ENCODE measurements around the gene VPS35L.
"Not testable (repeated sequence)": the region's sequence is repeated elsewhere in the genome, so short reads cannot be mapped to it uniquely, and the experiment has no call there.

VPS35L gene

GRCh38 chr16:19659554-19659953, 104.1 kb downstream of the VPS35L start:
- no peak for DNase-seq

GRCh38 chr16:19660432-19660831, 104.9 kb downstream of the VPS35L start:
- no peak for DNase-seq

DNA sequence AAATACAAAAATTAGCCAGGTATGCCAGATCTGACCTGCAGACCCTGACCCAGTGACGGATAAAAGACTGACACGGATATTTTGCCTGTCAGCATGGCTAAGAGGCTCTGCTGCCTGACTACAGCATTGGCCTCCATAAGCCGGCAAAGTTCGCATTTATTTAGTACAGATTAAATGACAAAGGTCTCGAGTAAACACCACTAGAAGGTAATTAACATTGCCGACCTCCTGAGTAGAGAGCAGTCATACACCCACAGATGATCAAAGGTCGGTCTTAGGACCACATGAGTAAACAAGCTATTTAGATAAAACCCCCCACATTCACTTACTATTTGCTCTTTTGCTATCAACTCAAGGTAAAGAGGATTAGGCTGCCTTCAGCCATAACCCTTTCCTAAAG, 106.8 kb downstream of the VPS35L start:
- no peak for DNase-seq

DNA sequence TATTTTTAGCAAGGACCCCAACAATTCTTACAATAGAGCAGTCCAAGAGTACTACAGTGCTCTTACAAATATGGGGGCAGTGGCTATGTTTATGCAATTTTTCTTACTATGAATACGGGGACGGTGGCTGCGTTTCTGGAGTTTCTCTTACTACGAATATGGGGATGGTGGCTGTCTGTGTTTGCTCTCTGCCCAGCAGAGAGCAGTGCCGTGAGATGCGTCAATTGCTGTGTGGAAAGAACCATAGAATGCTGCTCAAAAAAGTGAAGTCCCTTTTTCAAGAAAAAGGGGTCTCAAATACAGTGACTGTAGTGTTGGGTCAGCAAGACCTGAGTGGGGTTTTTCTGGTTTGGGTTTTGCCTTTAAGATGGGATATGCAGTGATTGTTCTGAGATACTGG, 108.7 kb downstream of the VPS35L start:
- no peak for DNase-seq

- DNase-seq: not testable (repeated sequence)
Observed at GRCh38 chr16:19665313-19665712, 109.8 kb downstream of the VPS35L start.

GRCh38 chr16:19666477-19666876, 111.0 kb downstream of the VPS35L start:
- no peak for DNase-seq

DNA sequence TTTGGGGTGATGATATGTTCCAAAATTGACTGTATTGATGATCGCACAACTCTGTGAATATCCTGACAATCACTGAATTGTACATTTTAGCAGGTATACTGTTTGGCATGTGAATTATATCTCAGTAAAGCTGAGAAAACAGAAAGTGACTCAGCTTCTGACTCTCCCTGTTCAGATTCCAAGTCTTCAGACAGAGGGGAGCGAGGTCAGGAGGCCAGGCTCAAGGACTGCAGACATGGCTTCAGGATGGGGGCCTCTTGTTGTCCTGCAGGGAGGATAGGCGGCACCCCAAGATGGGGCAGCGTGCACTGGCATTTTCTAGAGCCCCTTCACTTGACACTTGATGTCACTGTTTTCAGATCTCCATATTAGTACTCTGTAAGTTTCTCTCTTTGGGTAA, 116.9 kb downstream of the VPS35L start:
- DNase-seq: no peak

GRCh38 chr16:19674485-19674884, 119.0 kb downstream of the VPS35L start:
- no peak for DNase-seq

DNA sequence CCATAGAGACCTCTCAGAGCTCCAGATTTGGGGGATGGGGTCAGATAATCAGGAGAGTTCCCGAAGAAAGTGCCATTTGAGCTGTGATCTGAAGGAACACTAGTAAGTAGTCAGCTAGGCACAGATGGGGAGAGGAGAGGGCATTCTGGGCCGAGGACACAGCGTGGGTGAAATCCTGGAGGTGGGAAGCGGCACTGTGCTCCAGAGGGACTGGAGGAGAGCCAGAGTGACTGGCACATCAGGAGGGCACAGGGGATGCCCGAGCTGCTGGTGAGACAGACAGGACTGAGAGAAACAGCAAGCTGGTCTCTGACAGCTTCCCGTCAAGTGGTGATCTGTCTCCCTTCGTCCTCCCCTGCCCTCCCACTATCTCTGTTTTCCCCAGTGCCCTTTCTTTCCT, 121.9 kb downstream of the VPS35L start:
- DNase-seq: no peak

DNA sequence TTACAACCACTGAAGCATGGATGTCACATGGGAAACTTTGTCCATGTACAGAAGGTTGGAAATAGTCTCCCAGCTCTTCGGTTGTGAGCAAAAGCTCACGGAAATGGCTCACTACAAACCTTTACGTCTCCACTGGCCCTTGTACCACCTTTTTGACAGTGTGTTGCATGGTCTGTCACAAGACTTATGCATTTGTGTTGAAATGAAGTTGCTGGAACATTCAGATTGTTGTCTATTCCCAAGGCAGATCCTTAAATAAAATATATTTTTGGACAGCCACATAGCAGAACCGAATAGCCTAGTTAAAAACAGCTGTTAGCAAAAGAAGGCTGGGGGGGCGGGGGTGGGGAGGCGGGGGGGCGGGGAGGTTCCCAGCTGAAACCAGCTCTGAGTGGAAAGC, 123.3 kb downstream of the VPS35L start:
- DNase-seq: no peak

GRCh38 chr16:19679281-19679680, 123.8 kb downstream of the VPS35L start:
- DNase-seq: not testable (repeated sequence)

DNA sequence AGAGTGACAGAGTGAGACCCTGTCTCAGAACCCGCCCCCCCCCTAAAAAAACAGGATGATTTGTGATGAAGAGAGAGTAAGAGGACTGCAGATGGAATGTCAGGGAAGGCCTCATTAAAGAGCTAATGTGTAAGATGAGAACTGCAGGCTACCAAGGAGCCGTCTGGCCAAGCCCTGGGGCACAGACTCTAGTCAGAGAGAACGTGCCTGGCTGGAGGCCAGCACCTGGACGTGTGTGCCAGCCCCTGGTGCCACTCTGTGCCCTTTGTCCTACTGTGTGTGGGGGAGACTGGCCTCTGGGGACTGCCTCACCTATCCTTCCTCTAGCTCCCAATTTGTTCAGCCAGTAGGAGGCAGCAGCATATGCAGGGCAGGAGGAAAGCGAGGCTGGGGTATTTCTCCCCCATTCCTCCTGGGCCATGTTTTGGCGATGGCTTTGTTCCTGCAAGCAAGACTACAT, 125.4 kb downstream of the VPS35L start:
- no peak for DNase-seq

DNA sequence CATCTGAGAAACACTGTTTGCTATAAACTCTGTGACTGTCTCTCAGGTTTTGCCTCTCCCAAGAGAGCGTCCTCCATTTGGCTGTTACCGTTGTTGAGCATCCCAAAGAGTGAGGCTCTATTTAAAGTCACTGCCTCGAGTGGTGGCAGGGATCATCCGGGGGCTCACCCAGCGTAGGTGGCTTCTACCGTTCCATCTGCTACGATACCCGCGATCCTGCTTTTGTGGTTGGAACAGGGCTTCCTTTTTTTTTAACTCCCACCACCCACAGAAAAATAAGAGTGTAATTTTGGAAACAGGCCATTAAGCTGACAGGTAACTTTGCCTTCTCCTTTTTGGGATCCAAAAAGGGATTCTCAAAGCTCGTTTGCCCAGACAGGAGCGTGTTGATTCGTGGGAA, 126.1 kb downstream of the VPS35L start:
- no peak for DNase-seq

DNA sequence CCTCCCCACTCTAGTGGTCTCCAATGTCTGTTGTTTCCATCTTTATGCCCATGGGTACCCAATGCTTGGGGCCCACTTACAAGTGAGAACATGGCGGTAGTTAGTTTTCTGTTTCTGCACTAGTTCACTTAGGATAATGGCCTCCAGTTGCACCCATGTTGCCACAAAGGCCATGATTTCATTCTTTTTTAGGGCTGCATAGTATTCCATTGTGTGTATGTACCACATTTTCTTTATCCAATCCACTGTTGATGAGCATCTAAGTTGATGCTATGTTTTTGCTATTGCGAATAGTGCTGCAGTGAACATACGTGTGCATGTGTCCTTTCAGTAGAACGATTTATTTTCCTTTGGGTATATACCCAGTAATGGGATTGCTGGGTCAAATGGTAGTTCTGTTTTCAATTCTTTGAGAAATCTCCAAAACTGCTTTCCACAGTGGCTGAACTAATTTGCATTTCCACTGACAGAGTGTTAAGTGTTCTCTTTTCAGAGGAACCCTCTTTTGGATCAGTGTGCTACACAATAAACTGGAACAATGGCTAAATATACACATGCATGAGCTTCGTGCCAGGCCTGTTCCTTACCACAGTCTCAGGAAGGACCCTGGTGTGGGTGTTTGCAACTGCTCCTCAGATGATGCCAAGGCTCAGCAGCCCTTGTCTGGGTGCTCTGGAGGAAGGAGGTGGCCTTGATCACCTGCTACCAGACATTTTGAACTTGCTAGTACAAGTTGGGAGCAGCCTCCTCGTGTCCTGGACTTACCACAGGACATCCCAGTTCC, 128.1 kb downstream of the VPS35L start:
- no peak for DNase-seq

GRCh38 chr16:19685176-19685575, 129.7 kb downstream of the VPS35L start:
- DNase-seq: no peak

DNA sequence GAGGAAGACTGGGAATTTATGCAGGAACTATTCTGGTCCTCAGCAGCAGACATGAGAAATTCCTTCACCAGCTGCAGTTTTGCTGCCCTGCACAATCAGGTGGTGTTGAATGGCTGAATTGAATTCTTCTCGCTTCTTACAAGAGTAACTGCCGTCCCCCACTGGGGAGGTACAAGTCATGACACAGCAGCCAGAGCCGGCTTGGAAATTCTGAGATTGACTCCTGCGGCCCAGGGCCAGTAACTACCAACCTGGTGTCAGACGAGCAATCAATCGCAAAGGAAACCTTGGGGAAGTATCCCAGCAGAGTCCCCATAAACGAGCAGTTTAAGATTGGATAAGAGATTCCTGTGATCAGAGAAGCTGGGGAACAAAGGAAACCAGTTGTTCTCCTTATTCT, 131.8 kb downstream of the VPS35L start:
- DNase-seq: no peak

- DNase-seq: no peak
Observed at GRCh38 chr16:19688396-19689024, 133.0 kb downstream of the VPS35L start.

DNA sequence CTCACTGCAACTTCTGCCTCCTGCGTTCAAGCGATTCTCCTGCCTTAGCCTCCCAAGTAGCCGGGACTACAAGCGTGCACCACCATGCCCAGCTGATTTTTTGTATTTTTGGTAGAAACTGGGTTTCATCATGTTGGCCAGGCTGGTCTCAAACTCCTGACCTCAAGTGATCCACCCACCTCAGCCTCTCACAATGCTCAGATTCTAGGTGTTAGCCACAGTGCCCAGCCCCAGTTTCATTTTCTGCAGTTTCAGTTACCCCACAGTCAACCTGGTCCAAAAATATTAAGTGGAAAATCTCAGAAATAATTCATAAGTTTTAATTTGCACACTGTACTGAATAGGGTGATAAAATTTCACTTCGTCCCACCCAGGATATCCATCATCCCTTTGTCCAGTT, 133.8 kb downstream of the VPS35L start:
- no peak for DNase-seq

DNA sequence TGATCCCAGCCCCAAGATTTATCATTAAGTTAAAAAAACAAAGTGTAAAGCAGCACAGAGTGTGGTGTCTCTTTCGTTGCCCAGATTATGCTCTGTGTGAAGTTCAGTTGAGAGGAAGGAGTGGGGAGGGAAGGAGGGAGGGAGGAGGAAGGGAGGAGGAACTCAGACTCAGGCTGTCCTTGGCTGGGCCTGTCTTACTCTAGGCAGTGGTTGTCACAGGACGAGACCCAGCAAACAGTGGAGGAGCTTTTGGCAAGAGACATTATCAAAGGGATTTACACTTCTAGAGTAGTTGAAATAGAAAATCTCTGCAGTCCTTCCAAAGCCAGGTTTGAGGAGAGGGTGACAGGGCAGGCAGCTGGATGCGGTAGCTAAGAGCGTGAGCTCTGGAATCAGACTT, 134.7 kb downstream of the VPS35L start:
- DNase-seq: no peak

DNA sequence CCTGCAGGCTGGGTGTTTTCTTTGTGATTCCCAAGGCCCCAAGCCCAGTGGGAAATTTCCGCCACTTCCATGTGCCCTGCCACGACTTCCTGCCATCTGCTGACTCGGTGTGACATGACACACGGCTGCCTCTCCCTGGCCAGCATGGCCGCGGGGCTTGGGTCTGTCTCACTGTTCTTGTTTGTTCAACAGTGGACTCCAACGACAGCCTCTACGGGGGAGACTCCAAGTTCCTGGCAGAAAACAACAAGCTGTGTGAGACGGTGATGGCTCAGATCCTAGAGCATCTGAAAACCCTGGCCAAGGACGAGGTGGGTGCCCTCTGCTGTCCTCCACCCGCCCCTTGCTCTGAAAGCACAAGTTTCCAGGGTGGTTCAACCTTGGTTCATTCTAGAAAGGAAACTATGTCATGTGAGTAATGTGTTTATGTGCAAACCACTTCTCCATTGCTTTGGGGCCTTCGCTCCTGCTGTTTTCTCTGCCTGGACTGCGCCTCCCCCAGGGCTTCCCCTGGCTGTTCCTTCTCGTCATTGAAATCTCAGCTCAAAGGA, 135.7 kb downstream of the VPS35L start:
- no peak for DNase-seq

DNA sequence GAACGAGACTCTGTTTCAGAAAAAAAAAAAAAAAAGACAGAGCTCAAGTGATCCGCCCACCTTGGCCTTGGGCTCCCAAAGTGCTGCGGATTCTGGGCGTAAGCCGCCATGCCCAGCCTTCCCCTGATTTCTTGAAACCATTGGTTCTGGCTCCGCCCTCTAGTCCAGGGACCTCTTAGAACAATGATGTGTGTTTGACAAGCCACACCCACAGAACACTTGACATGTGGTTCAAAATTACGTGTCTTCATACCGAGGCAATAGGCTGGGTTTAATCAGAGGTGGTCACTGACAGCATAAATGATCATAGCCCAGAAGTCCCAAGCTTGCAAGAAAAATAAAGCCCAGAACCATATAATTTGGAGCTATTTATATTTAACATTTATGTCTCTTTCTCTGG, 139.5 kb downstream of the VPS35L start:
- DNase-seq: peak; percentile 10

DNA sequence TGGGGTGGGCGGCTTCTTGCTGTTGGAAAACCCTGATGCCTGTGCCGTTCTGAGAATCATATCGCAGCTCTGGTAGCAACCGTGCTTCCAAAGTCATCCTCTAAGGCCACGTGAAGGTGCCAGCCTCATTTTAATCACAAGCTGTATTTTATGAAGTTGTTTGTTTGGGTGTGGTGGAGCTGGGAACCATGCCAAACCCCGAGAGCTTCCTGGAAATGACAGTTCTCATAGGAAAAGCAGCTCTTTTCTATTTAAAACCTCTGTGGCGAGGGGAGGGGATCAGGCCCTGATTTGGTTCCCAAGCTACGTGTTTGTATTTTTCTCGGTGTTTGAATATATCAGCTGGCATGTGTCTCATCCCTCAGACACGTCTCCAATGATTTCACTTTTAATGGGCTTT, 140.8 kb downstream of the VPS35L start:
- peak; percentile 89 for DNase-seq

DNA sequence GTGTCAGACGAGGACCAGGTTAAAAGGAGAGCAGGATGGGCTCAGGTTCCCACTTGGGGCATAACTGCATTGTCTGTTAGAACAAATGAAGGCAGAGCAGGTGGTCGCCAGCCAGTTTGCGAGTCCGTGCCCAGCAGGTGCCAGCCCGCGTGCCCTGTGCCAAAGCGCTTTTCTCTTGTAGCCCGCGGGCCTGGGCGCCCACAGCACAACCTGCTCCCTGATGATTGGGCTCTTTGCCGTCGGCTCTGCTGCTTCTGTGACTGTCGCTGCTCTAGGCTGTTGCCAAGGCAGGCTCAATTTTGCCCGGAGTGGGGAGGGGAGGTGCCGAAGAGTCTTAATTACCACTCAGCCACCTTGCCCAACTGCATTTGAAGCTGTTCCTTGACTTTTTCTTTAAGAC, 141.5 kb downstream of the VPS35L start:
- no peak for DNase-seq

GRCh38 chr16:19697756-19698318, 142.3 kb downstream of the VPS35L start:
- DNase-seq: no peak

Data from hematopoietic multipotent progenitor cell treated with erythropoietin and hydrocortisone succinate and interleukin-3 and kit ligand, for 8 days (in vitro differentiated cells).